HG03045 (cell line): ENCODE data around the gene ASF1A.

Experiments
- ATAC-seq: cut with Tn5 transposase; IDR thresholded peaks from one replicate; pipeline ENCODE4 v1.9.1; 2021; ENCODE audit warnings: mild to moderate bottlenecking, moderate library complexity; ENCODE audit not compliant: unreplicated experiment

ASF1A gene

GRCh38 chr6:118912646-118913045 is 18.7 kb downstream of the ASF1A start:
- no peak for ATAC-seq

DNA sequence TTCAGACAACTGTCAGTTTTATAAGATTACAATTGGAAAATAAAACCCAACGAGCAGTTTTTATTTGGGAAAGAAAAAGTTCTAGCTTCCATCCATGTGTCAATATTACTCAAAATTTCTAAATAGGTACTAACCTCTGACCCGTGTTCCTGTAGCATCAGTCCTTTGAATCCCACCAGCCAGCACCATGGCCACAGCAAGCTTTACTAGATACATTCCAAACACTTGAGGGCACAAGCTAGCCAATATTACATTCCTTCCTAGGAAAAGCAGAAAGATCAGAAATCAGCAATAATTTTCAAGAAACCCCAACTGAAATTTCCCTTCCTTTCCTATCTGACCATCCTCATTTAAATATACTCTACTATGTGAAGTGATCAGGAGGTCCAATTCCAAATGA is 19.2 kb downstream of the ASF1A start:
- ATAC-seq = no peak

GRCh38 chr6:118914598-118914997 is 20.6 kb downstream of the ASF1A start:
- ATAC-seq = no peak

DNA sequence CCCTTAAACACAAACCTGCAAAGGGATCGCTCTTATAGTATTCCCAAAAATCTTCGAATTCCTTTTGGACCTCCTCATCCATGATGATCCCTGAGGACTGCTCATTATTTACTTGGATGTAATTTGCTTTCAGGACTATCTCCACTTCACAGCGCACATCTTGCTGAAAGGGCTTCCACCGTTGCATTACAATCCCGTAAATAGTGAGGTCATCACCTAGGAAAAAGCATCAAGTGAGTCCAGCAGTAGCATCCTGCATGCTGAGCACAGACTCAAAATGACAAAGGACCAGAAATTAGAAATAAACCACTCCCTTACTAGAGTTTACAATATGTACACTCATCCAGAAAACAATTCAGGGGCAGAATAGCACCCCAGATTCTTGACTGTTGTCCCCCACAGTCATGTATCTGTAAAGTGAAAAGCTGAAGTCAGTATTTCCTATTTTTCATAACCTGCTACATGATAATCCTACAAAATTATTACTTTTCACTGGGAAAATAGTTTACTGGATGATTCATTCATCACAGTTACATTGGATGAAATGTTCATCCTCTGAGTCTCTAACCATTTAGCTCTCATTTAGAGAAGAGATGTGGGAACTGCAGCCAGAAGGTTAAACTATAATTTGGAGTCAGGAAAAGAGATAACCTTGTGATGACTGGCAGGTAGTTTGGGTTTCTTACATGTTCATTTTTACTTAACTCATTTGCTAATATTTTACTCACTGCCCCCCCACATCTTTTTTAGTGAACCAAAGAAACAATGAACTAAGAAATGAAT is 23.8 kb downstream of the ASF1A start:
- no peak for ATAC-seq

- no peak for ATAC-seq
These were observed 24.4 kb downstream of the ASF1A start for GRCh38 chr6:118918329-118918725.

DNA sequence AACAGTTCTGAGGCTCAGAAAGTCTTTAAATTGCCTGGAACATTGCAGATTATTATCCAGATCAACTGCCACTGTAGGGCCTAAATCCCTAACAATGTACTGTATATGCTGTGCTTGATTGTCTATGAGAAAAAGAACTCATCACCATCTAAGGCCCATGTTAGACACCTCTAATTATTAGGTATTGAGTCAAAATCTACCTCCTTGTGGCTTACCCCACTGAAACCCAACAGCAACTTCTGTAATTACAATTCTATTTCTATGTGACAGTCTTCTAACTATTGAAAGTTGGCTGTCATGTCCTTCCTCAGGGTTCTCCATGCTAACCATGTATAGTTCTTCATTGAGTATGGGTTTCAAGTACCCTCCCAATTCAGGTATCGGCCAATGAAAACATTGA is 27.1 kb downstream of the ASF1A start:
- no peak for ATAC-seq

DNA sequence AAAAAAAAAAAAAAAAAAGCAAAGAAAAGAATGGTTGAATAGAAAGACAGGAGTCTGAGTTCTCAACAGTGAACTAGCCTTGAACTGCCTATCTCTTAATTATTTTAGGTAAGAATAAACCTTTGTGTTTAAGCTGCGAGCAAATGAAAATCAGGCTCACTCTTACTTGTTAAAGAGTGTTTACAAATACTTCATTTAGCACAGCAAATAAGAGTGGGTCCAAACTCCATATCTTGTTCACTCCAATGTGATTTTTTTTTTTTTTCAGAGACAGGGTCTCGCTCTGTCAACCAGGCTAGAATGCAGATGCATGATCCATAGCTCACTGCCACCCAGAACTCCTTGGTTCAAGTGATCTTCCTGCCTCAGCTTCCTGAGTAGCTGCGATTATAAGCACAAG is 29.1 kb downstream of the ASF1A start:
- ATAC-seq = no peak

- ATAC-seq = no peak
These were observed 36.7 kb downstream of the ASF1A start for GRCh38 chr6:118930680-118931079.

DNA sequence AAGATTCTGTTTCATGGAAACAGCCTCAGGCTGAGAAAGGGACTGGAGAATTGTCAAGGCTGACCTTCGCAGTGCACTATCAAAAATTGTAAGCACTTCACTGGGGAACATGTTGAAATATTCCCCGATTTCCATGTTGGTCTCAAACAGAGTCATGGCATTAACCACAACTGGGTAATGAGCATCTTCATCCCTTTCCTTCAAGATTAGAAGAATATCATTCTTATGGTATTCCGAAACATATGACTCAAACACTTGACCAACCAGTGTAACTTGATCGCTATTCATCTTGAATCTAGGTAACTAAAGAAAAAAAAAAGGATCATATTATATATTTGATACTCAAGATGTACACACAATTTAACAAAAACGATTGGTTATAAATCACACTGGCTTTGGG is 37.5 kb downstream of the ASF1A start:
- ATAC-seq = no peak

DNA sequence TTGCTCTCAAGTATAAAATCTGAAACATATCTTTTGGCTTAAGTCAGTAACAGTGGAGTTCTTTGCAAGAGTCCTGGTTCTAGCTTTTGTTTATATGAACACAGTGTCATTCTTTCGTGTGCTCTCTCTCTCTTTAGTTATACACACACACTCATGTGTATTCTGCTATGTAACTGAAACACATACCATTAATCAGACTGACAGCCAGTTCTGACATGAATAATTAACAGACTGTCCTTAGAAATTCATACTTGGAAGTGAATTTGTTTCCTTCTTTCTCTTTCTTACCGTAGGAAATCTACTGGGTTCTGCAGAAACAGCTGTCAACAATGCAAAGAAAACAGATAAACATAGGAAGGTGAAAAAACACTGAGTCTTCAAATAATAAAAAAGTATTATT is 38.5 kb downstream of the ASF1A start:
- ATAC-seq = no peak

- no peak for ATAC-seq
These were observed 40.0 kb downstream of the ASF1A start for GRCh38 chr6:118933855-118934460.

DNA sequence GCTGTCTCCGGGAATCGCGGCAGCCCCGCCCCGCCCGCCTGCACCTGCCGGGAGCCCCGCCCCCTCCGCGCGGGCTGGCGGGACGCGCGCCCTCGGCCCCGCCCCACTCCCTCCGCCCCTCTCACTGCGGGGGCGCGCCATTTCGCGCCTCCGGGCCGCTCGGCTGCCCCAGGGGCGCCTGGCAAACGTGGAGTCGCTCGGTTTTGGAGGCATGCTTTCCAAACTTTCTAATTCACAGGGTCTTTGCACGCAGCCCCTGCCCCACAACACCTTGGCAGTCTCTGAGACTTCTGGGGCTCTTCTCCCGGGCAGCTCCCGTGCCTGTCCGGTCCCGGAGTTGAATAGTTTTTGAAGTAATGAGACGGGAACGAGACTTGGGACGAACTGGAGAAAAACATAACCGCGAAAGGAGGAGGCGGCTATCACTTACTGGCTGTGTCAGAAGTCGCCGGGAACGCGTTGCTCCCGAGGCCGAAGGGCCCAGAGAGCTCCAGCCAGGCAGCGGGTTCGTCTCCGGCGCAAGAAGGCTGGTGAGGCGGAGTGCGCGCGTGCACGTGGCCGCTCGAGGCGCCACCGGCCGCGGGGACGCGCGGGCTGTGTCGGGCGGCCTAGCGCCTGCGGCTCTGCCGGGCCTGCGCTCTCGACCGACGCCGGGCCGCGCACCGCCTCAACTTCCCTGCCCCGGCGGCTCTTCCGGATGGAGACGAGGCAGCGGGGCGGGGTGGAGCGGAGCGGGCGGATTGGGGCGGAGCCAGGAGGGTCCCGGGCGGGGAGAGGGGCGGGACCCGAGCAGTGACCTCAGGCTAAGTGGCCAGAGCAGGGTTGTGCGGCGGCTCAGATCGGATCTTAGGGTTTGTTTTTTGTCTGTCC is 40.7 kb downstream of the ASF1A start, which contains the start of gene MCM9:
TSS of gene MCM9 (minus strand) at position 699 of the 870 bp plus-strand sequence. CDS start 3,436 bp downstream, outside the sequence.
- peak; percentile 98 for ATAC-seq

DNA sequence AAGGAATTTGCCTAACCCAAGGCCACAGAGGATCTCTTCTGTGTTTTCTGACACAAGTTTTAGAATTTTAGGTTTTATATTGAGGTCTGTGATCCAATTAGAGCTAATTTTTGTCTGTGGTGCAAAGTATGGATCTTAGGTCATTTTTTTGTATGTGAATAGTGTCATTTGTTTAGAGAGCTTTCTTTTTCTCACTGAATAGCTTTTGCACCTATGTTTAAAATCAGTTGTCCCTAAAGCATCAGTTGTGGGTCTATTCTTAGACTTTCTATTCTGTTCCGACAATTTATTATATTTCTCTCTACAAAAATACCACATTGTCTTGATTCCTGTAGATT is 41.3 kb downstream of the ASF1A start:
- peak; percentile 4 for ATAC-seq

GRCh38 chr6:118935978-118936703 is 42.2 kb downstream of the ASF1A start:
- ATAC-seq = no peak

DNA sequence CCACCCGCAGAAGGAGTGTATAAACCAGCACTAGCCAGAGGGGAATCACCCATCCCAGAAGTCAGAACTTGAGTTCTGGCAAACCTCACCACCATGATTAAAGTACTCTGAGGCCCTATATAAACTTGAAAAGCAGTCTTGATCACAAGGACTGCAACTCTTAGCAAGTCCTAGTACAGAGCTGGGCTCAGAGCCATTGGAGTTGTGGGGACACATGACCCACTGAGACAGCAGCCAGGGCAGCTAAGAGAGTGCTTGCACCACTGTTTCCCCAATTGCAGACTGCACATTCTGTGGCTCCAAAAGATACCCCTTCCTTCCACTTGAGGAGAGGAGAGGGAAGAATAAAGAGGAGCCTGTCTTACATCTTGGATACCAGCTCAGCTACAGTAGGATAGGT is 45.7 kb downstream of the ASF1A start:
- ATAC-seq = no peak

DNA sequence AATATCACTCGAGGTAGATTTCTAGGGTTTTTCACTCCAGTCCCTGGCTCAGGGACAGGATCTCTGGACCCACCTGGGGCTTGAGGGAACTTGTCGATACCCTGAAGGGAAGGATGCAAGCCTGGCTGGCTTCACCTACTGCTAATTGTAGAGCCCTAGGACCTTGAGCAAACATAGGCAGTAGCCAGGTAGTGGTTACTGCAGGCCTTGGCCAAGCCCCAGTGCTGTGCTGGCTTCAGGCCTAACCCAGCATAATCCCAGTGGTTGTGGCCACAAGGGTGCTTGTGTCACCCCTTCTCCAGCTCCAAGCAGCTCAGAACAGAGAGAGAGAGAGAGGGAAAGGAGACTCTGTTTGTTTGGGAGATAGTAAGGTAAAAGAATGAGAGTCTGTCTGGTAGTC is 46.8 kb downstream of the ASF1A start:
- no peak for ATAC-seq

DNA sequence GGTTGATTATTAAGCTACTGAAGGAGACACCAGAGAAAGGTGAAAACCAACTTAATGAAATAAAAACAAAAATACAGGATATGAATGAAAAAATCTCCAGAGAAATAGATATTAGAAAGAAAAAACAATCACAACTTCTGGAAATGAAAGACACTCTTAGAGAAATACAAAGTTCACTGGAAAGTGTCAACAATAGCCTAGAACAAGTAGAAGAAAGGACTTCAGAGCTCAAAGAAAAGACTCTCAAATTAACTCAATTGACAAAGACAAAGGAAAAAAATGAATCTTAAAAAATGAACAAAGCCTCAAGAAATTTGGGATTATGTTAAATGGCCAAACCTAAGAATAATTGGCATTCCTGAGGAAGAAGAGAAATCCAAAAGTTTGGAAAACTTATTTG is 51.3 kb downstream of the ASF1A start:
- ATAC-seq = no peak

GRCh38 chr6:118952683-118953082 is 58.7 kb downstream of the ASF1A start:
- no peak for ATAC-seq

DNA sequence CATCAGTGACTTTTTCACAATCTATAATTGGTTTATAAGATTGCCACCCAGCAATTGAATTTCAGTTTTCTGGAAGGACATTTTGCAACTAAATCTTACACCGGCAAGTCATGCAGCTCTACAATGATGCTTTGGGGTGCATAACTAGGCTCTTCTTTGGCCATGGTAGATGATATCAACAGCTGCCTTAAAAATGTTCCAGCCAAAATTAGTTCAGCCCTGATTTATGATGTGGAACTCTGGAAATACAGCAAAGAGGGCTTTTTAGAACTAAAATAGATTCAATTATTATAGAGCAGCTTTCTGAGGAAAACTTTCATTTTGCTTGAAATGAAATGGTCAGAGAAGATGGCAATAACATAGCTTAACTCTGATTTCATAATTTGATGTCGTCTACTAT is 59.4 kb downstream of the ASF1A start:
- ATAC-seq = no peak
